Measurements from ENCODE around the gene RXFP1. TPM values are rescaled to one million over a fixed set of nuclear protein-coding genes. Genes with fewer than 3 reads are reported as not detected.

The RXFP1 gene
- total and polyA plus RNA-seq, 2 experiments from 2014 or later: not detected

DNA sequence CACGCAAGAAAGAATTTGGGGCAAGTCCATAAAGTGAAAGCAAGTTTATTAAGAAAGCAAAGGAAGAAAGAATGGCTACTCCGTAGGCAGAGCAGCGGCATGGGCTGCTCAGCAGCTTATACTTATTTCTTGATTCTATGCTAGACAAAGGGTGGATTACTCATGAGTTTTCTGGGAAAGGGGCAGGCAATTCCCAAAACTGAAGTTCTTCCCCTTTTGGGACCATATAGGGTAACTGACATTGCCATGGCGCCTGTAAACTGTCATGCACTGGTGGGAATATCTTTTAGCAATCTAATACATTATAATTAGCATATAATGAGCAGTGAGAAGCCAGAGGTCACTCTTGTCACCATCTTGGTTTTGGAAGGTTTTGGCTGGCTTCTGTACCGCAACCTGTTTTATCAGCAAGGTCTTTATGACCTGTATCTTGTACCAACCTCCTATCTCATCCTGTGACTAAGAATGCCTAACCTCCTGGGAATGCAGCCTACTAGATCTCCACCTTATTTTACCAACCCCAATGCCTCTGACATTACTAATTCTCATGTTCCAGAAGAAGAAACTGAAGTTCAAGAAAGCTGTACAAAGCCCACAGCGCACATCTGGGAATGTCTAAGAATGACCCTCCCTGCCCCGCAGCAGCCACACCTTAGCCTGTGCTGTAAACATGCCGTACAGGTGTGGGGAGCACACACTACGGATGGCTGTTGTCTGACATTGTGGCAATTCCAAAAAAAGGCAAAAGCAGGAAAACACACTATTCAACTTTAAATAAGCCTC is 18.6 kb downstream of the RXFP1 start:
- H3K27me3 ChIP-seq: no peaks in the 10 kb centered on the region
- H3K4me1 ChIP-seq (ENCODE audit: insufficient read depth): no peaks in the 10 kb centered on the region
- no peak overlapping the region for H3K4me3 ChIP-seq
- H3K79me2 ChIP-seq: no peaks in the 10 kb centered on the region
- no peak overlapping the region for H3K27ac ChIP-seq
- H3K4me2 ChIP-seq: no peak overlapping the region
- TF ChIP-seq, protein P1, sequence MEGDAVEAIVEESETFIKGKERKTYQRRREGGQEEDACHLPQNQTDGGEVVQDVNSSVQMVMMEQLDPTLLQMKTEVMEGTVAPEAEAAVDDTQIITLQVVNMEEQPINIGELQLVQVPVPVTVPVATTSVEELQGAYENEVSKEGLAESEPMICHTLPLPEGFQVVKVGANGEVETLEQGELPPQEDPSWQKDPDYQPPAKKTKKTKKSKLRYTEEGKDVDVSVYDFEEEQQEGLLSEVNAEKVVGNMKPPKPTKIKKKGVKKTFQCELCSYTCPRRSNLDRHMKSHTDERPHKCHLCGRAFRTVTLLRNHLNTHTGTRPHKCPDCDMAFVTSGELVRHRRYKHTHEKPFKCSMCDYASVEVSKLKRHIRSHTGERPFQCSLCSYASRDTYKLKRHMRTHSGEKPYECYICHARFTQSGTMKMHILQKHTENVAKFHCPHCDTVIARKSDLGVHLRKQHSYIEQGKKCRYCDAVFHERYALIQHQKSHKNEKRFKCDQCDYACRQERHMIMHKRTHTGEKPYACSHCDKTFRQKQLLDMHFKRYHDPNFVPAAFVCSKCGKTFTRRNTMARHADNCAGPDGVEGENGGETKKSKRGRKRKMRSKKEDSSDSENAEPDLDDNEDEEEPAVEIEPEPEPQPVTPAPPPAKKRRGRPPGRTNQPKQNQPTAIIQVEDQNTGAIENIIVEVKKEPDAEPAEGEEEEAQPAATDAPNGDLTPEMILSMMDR (IDR thresholded peaks at IDR 0.05; ENCODE audit: poor library complexity): no peak
- no peak for TF ChIP-seq EZH2phosphoT487 (IDR thresholded peaks at IDR 0.05; ENCODE audit: low read depth, severe bottlenecking, unreplicated experiment)
- no peak for TF ChIP-seq EZH2 (IDR thresholded peaks at IDR 0.05; ENCODE audit: borderline replicate concordance)
- no peaks in the 10 kb centered on the region for H3K9me3 ChIP-seq (ENCODE audit: low read depth)
- DNase-seq (ENCODE audit: low spot score): no peak
- H3K36me3 ChIP-seq (replicated peaks; ENCODE audit: insufficient read depth, low read depth): no peaks in the 10 kb centered on the region
- no peaks in the 10 kb centered on the region for H3K9me2 ChIP-seq (replicated peaks; ENCODE audit: insufficient read depth)
- no peak overlapping the region for H2AFZ ChIP-seq
- WGBS (ENCODE audit: low lambda C conversion rate, missing lambda C conversion rate): 69% methylated on average over 9 of the region's 9 CpGs
- no peaks in the 10 kb centered on the region for H4K20me1 ChIP-seq (ENCODE audit: insufficient read depth, poor library complexity, severe bottlenecking)

GRCh38 chr4:158541506-158541905 is 19.8 kb downstream of the RXFP1 start:
- no peak for DNase-seq (ENCODE audit: low spot score)
- Histone ChIP-seq H3K4me2 (no peak overlapping the region), H3K79me2 (no peaks in the 10 kb centered on the region), H3K4me3 (no peak overlapping the region), H3K4me1 (ENCODE audit: insufficient read depth) (no peaks in the 10 kb centered on the region), H4K20me1 (ENCODE audit: insufficient read depth, poor library complexity, severe bottlenecking) (no peaks in the 10 kb centered on the region), H3K9me3 (ENCODE audit: low read depth) (no peaks in the 10 kb centered on the region), H3K27ac (no peak overlapping the region), H3K27me3 (no peaks in the 10 kb centered on the region), H3K9me2 (replicated peaks; ENCODE audit: insufficient read depth) (no peaks in the 10 kb centered on the region), H3K36me3 (replicated peaks; ENCODE audit: insufficient read depth, low read depth) (no peaks in the 10 kb centered on the region), H2AFZ (no peak overlapping the region)
- WGBS (ENCODE audit: low lambda C conversion rate, missing lambda C conversion rate): 93% methylated on average over 5 of the region's 5 CpGs
- TF ChIP-seq EZH2 (IDR thresholded peaks at IDR 0.05; ENCODE audit: borderline replicate concordance) (no peak), EZH2phosphoT487 (IDR thresholded peaks at IDR 0.05; ENCODE audit: low read depth, severe bottlenecking, unreplicated experiment) (no peak)
- TF ChIP-seq, protein P1 (IDR thresholded peaks at IDR 0.05; ENCODE audit: poor library complexity): no peak

DNA sequence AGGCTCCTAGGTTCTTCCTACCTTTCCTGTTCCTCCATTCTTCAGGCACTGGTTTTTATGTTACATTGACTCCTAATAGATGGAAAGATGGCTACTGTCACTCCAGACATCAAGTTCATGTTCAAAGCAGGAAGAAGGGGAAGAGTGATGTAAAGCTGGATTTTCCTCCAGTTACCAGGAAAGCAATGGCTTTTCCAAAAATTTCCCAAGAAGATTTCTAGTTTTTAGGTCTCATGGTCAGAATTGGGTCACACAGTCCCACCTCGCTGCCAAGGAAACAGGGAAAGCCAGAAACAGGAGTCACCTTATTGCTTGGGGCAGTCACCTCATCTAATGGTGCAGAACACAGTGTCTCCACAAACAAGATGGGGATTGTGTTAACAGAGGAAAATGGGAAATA is 21.5 kb downstream of the RXFP1 start:
- H3K36me3 ChIP-seq (replicated peaks; ENCODE audit: insufficient read depth, low read depth): no peaks in the 10 kb centered on the region
- no peaks in the 10 kb centered on the region for H3K79me2 ChIP-seq
- no peak overlapping the region for H3K27ac ChIP-seq
- WGBS (ENCODE audit: low lambda C conversion rate, missing lambda C conversion rate): 97% methylated on average over 1 of the region's 1 CpG
- H3K9me3 ChIP-seq (ENCODE audit: low read depth): no peaks in the 10 kb centered on the region
- TF ChIP-seq EZH2phosphoT487 (IDR thresholded peaks at IDR 0.05; ENCODE audit: low read depth, severe bottlenecking, unreplicated experiment) (no peak), EZH2 (IDR thresholded peaks at IDR 0.05; ENCODE audit: borderline replicate concordance) (no peak)
- TF ChIP-seq, protein P1 (IDR thresholded peaks at IDR 0.05; ENCODE audit: poor library complexity): no peak
- H3K4me1 ChIP-seq (ENCODE audit: insufficient read depth): no peaks in the 10 kb centered on the region
- no peaks in the 10 kb centered on the region for H4K20me1 ChIP-seq (ENCODE audit: insufficient read depth, poor library complexity, severe bottlenecking)
- no peak for DNase-seq (ENCODE audit: low spot score)
- no peak overlapping the region for H2AFZ ChIP-seq
- no peak overlapping the region for H3K4me3 ChIP-seq
- H3K4me2 ChIP-seq: no peak overlapping the region
- H3K9me2 ChIP-seq (replicated peaks; ENCODE audit: insufficient read depth): no peaks in the 10 kb centered on the region
- H3K27me3 ChIP-seq: no peaks in the 10 kb centered on the region
